ENCODE results near the gene MAD2L2. TPM values are rescaled to one million over a fixed set of nuclear protein-coding genes. Genes with fewer than 3 reads are reported as not detected.

Gene MAD2L2
- polyA plus RNA-seq, 1 donor = 30.0 TPM

DNA sequence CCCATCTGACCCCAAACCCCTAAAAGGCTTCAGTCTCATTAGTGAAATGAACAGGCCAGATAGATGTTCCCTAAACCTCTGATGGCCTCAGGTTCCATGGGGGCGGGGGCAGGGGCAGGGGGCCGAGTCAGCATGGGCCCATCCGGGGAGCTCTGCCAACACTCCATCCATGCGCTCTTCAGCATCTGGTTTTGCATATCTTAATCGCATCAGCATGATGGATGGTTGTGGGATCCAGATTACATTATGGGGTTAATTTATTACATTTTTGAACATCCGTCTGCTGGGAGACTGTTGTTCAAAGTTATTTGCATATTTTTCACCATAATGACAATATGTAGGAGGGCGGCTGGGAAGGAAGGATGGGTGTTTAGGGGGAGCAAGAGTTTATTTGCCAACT lies 3.1 kb upstream of the MAD2L2 start:
- Histone ChIP-seq H3K27me3 (ENCODE audit: control insufficient read depth, insufficient read depth, low read length) (peaks cover 29% of the 10 kb centered on the region), H3K4me3 (ENCODE audit: low read length) (no peak overlapping the region), H3K9me3 (ENCODE audit: control insufficient read depth, low read depth, low read length) (peaks cover 3% of the 10 kb centered on the region), H3K36me3 (ENCODE audit: control insufficient read depth, insufficient read depth, low read length) (no peaks in the 10 kb centered on the region), H3K4me1 (ENCODE audit: control insufficient read depth, insufficient read depth, low read length) (no peaks in the 10 kb centered on the region), H3K27ac (ENCODE audit: low read length) (no peak overlapping the region)
- no peak for DNase-seq
- no CpG with 5 or more reads among the region's 7 CpGs for WGBS (ENCODE audit: insufficient coverage, low lambda C conversion rate)

DNA sequence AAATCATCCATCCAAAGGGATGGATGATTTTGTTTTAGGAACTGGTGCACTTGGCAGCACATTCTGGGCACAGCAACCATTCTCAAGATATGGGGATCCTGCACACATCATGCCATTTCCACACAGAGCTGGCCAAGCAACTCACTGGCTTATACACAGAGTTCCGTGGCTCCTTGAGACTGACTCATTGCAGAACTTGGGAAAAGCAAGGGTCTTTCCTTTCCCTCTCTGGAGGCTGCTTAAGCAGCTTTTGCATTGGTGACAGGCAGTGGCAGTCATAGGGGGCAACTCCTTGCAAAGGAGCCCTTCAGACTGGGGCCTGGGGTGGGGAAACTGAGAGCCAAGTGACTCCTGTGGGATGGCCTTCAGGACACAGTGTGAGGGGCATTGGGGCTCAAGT lies 1.9 kb upstream of the MAD2L2 start:
- no CpG with 5 or more reads among the region's 1 CpG for WGBS (ENCODE audit: insufficient coverage, low lambda C conversion rate)

DNA sequence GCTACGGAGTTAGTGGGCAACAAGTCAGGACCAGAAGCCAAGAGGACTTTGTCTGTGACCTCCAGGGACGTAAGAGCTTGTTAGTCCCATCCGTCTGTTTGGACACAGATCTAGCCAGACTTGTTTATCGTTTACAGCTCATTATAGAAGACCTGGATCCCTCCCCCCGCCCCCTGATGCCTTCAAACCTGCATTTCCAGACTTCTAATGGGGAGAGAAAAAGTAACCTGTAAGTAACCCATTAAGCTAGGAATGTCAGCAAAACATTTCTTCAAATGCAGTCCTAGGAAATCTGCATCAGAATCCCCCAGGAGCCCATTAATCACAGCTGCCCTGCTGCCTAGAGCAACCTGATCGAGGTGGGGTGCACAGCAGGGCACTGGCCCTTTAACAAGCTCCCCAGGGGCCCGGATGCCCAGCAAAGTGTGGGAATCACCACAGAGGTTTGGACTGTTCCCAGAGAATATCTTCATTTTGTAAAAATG lies 1.4 kb upstream of the MAD2L2 start:
- no peak overlapping the region for H3K4me3 ChIP-seq (ENCODE audit: low read length)
- WGBS (ENCODE audit: insufficient coverage, low lambda C conversion rate) = no CpG with 5 or more reads among the region's 7 CpGs

More for the DNA sequence above, 1.9 kb upstream of the MAD2L2 start:
- Histone ChIP-seq H3K36me3 (ENCODE audit: control insufficient read depth, insufficient read depth, low read length) (no peaks in the 10 kb centered on the region), H3K27ac (ENCODE audit: low read length) (no peak overlapping the region), H3K4me3 (ENCODE audit: low read length) (no peak overlapping the region), H3K4me1 (ENCODE audit: control insufficient read depth, insufficient read depth, low read length) (no peaks in the 10 kb centered on the region), H3K27me3 (ENCODE audit: control insufficient read depth, insufficient read depth, low read length) (peaks cover 25% of the 10 kb centered on the region), H3K9me3 (ENCODE audit: control insufficient read depth, low read depth, low read length) (peaks cover 3% of the 10 kb centered on the region)
- DNase-seq = no peak

DNA sequence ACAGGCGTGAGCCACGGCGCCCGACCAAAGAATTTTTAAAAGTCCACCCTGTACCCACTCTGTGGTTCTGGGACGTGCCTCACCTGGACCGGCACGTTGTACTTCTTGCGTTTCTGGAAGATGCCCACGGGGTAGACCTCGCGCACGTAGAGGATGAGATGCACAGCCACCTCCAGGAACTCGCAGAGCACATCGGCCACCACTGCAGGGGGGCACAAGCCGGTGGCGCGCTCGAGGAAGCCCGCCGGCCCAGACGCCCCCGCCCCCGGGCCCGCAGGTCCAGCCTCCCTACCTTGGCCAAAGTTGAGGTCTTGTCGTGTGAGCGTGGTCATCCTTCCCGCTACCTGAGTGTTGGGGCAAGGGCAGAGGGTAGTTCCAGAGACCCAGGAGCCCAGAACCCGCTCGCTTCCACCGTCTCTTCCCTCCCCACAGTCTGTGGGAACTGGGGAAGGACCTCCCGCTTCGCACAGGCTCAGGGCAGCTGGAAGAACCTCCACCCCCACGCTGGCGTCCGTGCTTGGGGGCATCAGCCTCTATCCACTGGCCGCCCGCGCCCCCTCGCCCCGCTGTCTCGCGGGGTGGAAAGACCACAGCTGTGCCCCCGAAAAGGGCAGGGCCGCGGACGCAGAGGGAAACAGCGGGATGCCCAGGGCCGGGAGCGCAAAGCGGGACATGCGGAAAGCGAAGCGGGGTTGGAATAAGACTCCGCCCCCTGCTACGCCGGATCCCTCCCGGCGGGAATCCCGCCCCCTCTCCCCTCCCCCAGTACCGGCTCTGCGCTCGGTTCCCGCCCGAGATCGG lies 478 bp downstream of the MAD2L2 start:
- DNase-seq = no peak
- no peaks in the 10 kb centered on the region for H3K4me1 ChIP-seq (ENCODE audit: control insufficient read depth, insufficient read depth, low read length)
- H3K27ac ChIP-seq (ENCODE audit: low read length) = peak overlapping the region; percentile 29
- peak overlapping the region; percentile 93 for H3K4me3 ChIP-seq (ENCODE audit: low read length)
- WGBS (ENCODE audit: insufficient coverage, low lambda C conversion rate) = no CpG with 5 or more reads among the region's 65 CpGs
- H3K9me3 ChIP-seq (ENCODE audit: control insufficient read depth, low read depth, low read length) = peaks cover 3% of the 10 kb centered on the region
- H3K27me3 ChIP-seq (ENCODE audit: control insufficient read depth, insufficient read depth, low read length) = peaks cover 25% of the 10 kb centered on the region
- H3K36me3 ChIP-seq (ENCODE audit: control insufficient read depth, insufficient read depth, low read length) = peaks cover 20% of the 10 kb centered on the region

More for the DNA sequence above, 1.4 kb upstream of the MAD2L2 start:
- Histone ChIP-seq H3K4me1 (ENCODE audit: control insufficient read depth, insufficient read depth, low read length) (no peaks in the 10 kb centered on the region), H3K27me3 (ENCODE audit: control insufficient read depth, insufficient read depth, low read length) (peaks cover 25% of the 10 kb centered on the region), H3K9me3 (ENCODE audit: control insufficient read depth, low read depth, low read length) (peaks cover 3% of the 10 kb centered on the region), H3K27ac (ENCODE audit: low read length) (no peak overlapping the region), H3K36me3 (ENCODE audit: control insufficient read depth, insufficient read depth, low read length) (peaks cover 2% of the 10 kb centered on the region)
- DNase-seq = no peak

DNA sequence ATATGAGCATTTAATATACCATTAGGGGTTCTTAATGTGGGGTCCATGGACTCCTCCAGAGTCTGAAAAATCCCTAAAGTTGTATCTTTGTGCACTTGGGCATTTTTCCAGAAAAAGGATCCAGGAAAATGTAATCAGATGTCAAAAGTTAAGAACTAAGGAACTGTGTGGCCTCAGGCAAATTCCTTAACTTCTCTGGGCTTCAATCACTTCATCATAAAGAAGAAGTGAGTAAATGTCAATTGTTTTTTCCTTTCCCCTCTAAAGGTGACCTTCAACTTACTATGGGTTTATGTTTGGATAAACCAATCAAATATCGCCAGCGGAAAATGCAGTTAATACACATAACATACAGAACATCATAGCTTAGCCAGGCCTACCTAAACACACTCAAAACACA lies 2.5 kb downstream of the MAD2L2 start:
- peaks cover 16% of the 10 kb centered on the region for H3K27me3 ChIP-seq (ENCODE audit: control insufficient read depth, insufficient read depth, low read length)
- DNase-seq = no peak
- peaks cover 3% of the 10 kb centered on the region for H3K9me3 ChIP-seq (ENCODE audit: control insufficient read depth, low read depth, low read length)
- H3K36me3 ChIP-seq (ENCODE audit: control insufficient read depth, insufficient read depth, low read length) = peaks cover 36% of the 10 kb centered on the region
- no peaks in the 10 kb centered on the region for H3K4me1 ChIP-seq (ENCODE audit: control insufficient read depth, insufficient read depth, low read length)
- no peak overlapping the region for H3K4me3 ChIP-seq (ENCODE audit: low read length)
- no peak overlapping the region for H3K27ac ChIP-seq (ENCODE audit: low read length)
- WGBS (ENCODE audit: insufficient coverage, low lambda C conversion rate) = no CpG with 5 or more reads among the region's 2 CpGs

DNA sequence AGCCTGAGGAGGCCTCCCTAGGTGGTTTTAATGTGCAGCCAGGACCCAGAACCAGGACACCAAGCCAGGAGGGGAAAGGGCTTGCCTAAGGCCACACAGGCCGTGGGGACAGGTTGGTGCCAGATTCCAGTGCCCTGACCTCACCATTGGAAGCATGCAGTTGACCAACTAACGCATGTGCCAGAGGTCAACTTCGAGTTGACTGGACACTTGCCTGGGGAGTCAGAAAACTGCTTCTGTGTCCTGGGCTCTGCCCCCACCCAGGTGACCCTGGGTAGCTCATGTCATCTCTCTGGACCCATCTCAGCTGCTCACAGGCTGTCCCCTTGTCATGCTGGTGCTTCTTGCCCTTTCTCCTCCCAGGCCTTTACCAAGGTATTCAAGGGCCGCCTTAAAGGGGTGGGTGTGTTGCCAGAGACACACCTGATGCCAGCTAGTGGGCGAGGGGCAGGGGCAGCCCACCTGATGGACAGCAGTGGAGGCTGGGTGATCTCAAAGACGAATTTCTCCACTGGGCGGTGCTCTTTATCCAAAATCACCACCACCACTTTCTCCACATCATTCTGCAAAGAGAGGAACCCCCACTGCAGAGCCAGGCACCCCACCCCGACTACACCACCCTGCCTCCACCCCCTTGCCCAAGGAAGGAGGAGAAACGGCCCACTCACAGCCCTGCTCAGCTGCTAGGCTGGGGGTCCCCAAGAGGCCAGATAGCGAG lies 4.4 kb downstream of the MAD2L2 start:
- Histone ChIP-seq H3K27ac (ENCODE audit: low read length) (no peak overlapping the region), H3K27me3 (ENCODE audit: control insufficient read depth, insufficient read depth, low read length) (no peaks in the 10 kb centered on the region)
- WGBS (ENCODE audit: insufficient coverage, low lambda C conversion rate) = no CpG with 5 or more reads among the region's 10 CpGs

DNA sequence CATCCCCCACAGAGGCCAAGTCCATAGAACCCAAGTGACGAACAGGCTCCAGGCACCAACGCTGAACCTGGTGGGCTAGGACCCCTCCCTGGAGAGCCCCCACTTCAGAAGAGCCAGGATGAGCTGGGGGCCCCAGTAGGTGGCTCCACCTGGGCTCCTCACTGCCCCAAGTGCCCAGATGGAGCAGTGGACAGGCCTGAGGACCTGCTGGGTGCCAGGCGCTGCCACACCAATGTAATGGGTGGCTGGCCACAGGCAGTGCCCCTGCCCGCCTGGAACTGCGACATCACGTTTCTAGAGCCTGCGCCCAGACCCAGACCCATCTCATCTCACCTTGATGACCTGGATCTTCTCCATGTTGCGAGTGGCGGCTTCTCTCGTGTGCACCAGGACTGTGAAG lies 5.6 kb downstream of the MAD2L2 start:
- peaks cover 21% of the 10 kb centered on the region for H3K4me1 ChIP-seq (ENCODE audit: control insufficient read depth, insufficient read depth, low read length)
- H3K27me3 ChIP-seq (ENCODE audit: control insufficient read depth, insufficient read depth, low read length) = no peaks in the 10 kb centered on the region
- H3K27ac ChIP-seq (ENCODE audit: low read length) = no peak overlapping the region
- no peak overlapping the region for H3K4me3 ChIP-seq (ENCODE audit: low read length)
- no CpG with 5 or more reads among the region's 10 CpGs for WGBS (ENCODE audit: insufficient coverage, low lambda C conversion rate)
- H3K36me3 ChIP-seq (ENCODE audit: control insufficient read depth, insufficient read depth, low read length) = peaks cover 48% of the 10 kb centered on the region
- DNase-seq = no peak
- H3K9me3 ChIP-seq (ENCODE audit: control insufficient read depth, low read depth, low read length) = no peaks in the 10 kb centered on the region

More for the DNA sequence above, 4.4 kb downstream of the MAD2L2 start:
- H3K4me3 ChIP-seq (ENCODE audit: low read length) = no peak overlapping the region
- no peak for DNase-seq
- peaks cover 45% of the 10 kb centered on the region for H3K36me3 ChIP-seq (ENCODE audit: control insufficient read depth, insufficient read depth, low read length)
- H3K9me3 ChIP-seq (ENCODE audit: control insufficient read depth, low read depth, low read length) = peaks cover 3% of the 10 kb centered on the region
- peaks cover 11% of the 10 kb centered on the region for H3K4me1 ChIP-seq (ENCODE audit: control insufficient read depth, insufficient read depth, low read length)

DNA sequence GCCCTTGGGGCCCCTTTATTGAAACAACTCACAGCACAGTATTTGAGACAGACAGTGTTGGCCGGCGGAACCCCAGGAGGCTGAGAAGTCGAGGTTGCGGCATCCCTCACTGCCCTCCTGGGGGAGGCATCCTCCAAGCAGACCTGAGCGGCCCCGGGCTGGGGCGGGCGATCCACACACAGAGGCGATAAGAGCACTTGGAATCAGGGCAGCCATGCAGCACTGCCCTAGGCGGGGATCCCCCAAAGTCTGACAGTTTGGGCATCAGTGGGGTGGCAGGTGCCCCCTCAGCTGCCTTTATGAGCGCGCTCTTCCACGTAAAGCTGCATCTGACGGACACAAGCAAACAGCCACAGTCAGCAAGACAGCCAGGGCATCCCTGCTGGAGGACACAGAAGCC lies 6.5 kb downstream of the MAD2L2 start:
- no peak overlapping the region for H3K27ac ChIP-seq (ENCODE audit: low read length)
- H3K36me3 ChIP-seq (ENCODE audit: control insufficient read depth, insufficient read depth, low read length) = peaks cover 50% of the 10 kb centered on the region
- no peaks in the 10 kb centered on the region for H3K27me3 ChIP-seq (ENCODE audit: control insufficient read depth, insufficient read depth, low read length)
- peaks cover 21% of the 10 kb centered on the region for H3K4me1 ChIP-seq (ENCODE audit: control insufficient read depth, insufficient read depth, low read length)
- WGBS (ENCODE audit: insufficient coverage, low lambda C conversion rate) = no CpG with 5 or more reads among the region's 14 CpGs
- DNase-seq = no peak
- no peaks in the 10 kb centered on the region for H3K9me3 ChIP-seq (ENCODE audit: control insufficient read depth, low read depth, low read length)
- no peak overlapping the region for H3K4me3 ChIP-seq (ENCODE audit: low read length)

DNA sequence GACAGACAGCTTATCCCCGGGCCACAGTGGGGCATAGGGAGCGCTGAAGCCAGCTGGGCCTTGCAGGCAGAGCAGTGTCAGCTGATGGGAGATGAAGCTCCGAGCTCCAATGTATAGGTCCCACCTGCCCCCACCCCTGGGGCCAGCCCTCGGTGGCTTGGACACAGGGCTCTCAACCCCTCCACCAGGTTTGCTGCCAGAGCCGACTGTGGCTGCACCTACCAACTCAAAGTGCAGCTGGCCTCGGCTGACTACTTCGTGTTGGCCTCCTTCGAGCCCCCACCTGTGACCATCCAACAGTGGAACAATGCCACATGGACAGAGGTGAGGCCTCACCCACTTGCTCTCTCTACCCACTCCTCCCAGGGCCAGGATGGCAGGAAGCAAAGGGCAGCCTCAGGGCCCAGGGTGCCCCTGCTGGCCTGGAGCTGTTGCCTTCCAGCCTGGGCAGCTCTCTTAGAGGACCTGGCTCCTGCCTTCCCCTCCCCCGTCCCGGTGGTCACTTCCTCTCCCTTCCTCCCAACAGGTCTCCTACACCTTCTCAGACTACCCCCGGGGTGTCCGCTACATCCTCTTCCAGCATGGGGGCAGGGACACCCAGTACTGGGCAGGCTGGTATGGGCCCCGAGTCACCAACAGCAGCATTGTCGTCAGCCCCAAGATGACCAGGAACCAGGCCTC lies 7.7 kb downstream of the MAD2L2 start:
- Histone ChIP-seq H3K27me3 (ENCODE audit: control insufficient read depth, insufficient read depth, low read length) (no peaks in the 10 kb centered on the region), H3K36me3 (ENCODE audit: control insufficient read depth, insufficient read depth, low read length) (peaks cover 55% of the 10 kb centered on the region), H3K9me3 (ENCODE audit: control insufficient read depth, low read depth, low read length) (no peaks in the 10 kb centered on the region), H3K27ac (ENCODE audit: low read length) (no peak overlapping the region), H3K4me3 (ENCODE audit: low read length) (no peak overlapping the region), H3K4me1 (ENCODE audit: control insufficient read depth, insufficient read depth, low read length) (peaks cover 21% of the 10 kb centered on the region)
- DNase-seq = no peak
- WGBS (ENCODE audit: insufficient coverage, low lambda C conversion rate) = 80% methylated on average over 1 of the region's 14 CpGs

DNA sequence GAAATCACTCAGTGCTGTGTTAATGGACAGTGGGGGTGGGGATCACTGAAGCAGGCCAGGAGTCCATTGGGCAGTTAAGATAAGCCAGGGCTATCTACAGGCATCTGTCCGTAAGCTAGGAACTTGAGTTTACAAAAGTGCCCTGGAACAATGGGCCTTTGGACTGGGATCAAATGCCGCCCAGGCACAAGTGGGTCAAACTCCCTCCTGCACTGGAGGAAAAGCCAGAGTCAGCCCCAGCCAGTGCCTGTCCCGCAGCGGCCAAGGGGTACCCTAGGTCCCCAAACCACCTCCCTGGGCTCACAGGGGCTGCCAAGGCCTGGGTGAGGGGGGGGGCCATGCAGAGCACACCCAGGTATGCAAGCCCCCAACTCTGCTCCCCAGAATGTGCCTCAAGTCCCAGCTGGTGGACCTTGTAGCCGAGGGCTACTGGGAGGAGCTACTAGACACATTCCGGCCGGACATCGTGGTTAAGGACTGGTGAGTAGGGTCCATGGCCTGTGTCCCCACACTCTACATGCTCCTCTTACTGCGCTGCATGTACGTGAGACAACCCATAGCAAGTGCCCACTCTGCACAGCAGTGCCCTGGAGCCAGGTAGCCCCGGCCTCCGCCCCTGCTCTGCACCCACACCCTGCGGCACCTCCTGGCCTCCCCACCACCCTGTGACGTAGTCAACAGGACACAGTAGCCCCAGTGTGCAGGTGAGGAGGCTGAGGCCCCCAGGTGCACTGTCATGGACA lies 9.2 kb downstream of the MAD2L2 start:
- peaks cover 47% of the 10 kb centered on the region for H3K36me3 ChIP-seq (ENCODE audit: control insufficient read depth, insufficient read depth, low read length)
- WGBS (ENCODE audit: insufficient coverage, low lambda C conversion rate) = no CpG with 5 or more reads among the region's 14 CpGs
- H3K9me3 ChIP-seq (ENCODE audit: control insufficient read depth, low read depth, low read length) = no peaks in the 10 kb centered on the region
- H3K27ac ChIP-seq (ENCODE audit: low read length) = peak overlapping the region; percentile 88
- peak; percentile 78 to 91 for DNase-seq
- H3K4me3 ChIP-seq (ENCODE audit: low read length) = no peak overlapping the region
- peaks cover 27% of the 10 kb centered on the region for H3K4me1 ChIP-seq (ENCODE audit: control insufficient read depth, insufficient read depth, low read length)
- H3K27me3 ChIP-seq (ENCODE audit: control insufficient read depth, insufficient read depth, low read length) = no peaks in the 10 kb centered on the region
